KOPT-K1 (cell line): ENCODE results near the gene NPIPB2.
"Not testable (repeated sequence)": the region's sequence is repeated elsewhere in the genome, so short reads cannot be mapped to it uniquely, and the experiment has no call there.

Experiments
- H3K27ac ChIP-seq: fragments of 200-600 bp; sonication (generic); 2 replicates; pipeline ENCODE4 v1.5.1; 2016; ENCODE audit warnings: antibody characterized with exemption, mild to moderate bottlenecking, low read depth, low read length; ENCODE audit not compliant: poor library complexity, severe bottlenecking
- H3K36me3 ChIP-seq: fragments of 200-600 bp; sonication (generic); 2 replicates; pipeline ENCODE4 v1.5.1; 2017; ENCODE audit warnings: antibody characterized with exemption, mild to moderate bottlenecking, low read length, moderate library complexity; ENCODE audit not compliant: insufficient read depth
- H3K9me3 ChIP-seq: fragments of 200-600 bp; sonication (generic); 2 replicates; pipeline ENCODE4 v1.5.1; 2017; ENCODE audit warnings: antibody characterized with exemption, low read length, mild to moderate bottlenecking; ENCODE audit not compliant: insufficient read depth, poor library complexity, severe bottlenecking

Gene NPIPB2

DNA sequence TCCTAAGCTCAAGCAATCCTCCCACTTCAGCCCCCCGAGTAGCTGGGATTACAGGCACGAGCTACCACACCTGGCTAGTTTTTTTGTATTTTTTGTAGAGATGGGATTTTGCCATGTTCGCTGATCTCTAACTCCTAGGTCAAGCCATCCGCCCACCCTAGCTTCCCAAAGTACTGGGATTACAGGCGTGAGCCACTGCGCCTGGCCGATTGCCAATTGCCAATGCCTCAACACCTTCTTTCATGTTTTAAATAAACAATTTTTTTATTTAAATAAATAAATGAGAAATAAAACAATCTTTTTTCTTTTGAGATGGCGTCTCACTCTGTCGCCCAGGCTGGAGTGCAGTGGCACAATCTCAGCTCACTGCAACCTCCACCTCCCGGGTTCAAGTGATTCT is 17.8 kb downstream of the NPIPB2 start:
- not testable (repeated sequence) for H3K36me3 ChIP-seq, H3K9me3 ChIP-seq, H3K27ac ChIP-seq

DNA sequence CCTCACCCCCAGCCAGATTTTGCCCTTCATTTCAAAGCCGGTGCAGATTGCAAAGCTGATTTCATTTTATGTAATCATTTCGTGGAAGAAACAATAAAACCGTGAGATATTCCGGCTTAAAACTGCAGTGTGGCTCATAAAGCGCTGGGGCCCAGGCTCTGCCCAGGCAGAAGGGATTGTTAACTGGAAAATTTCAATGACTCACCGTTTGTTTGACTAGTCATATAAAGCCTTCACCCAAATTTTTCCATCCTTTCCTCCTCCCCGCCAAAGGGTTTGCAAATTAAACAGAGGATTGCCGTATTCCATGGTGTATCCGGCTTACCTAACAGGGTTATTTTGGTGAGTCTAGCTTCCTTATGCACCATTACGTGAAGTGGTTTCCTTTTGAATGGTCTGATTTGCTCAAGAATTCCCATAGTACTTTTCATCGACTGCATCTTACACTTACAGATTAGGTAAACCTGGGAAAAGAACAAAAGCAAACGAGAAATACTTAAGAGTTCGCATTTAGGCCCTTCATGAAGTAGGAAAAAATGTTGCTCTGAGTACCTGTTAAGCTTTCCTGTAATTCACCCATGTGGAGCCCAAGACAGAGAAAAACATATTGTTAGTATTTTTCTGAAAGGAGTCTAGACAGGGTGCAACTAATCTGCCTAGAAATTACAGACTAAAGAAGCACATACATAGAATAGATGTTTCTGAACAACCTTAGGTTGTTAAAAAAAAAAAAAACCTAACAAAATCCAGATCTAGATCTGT is 25.1 kb downstream of the NPIPB2 start:
- peak overlapping the region; percentile 52 for H3K27ac ChIP-seq
- H3K36me3 ChIP-seq, result peaks cover 17% of the 10 kb centered on the region
- no peaks in the 10 kb centered on the region for H3K9me3 ChIP-seq

DNA sequence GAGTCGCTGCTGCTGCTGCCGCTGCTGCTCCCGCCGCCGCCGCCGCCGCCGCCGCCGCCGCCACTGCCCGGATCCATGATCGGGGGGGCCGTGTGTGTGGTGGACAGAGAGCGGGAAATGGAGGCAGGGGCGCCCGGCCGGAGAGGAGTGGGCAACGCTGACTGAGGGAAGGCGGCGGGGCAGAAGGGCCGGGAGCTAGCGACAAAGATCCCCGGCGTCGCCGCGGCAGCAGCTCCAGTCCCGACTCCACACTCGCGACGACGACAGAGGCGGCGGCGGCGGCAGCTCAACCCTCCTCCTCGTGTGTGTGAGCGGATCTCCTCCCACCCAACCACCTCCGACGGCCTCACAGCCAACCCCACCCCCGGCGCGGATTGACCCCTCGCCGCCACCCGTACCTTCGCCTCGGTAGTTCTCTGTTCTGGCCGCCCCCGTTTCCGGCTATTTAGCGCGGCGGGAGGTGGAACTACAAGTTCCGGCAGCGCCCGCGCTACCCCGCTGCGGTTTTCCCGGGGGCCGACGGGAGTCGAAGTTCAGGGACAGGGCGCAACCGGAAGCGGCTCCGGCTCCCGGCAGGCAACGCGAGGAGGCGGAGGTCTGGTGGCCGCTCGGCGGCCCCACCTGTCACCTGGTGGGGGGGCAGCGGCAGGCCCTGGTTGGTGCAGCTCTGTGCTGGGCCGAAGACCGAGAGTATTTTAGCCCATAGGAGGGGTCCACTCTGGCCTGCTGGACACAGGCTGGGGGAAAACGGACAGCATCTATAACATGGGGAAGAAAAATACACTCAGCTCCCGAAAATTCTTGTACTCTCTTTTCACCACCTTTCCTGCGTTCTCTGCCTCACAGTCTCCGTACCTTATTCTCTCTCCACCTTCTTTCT is 26.0 kb downstream of the NPIPB2 start, which contains the start of gene GSPT1:
Gene GSPT1 (minus strand): TSS at position 313 of the 880 bp plus-strand sequence. CDS start 236 bp downstream, at position 77.
- H3K27ac ChIP-seq, result peak within 1 kb of the TSS; percentile 91
- H3K36me3 ChIP-seq, result peaks cover 17% of the 10 kb centered on the region
- H3K9me3 ChIP-seq, result no peaks in the 10 kb centered on the region

DNA sequence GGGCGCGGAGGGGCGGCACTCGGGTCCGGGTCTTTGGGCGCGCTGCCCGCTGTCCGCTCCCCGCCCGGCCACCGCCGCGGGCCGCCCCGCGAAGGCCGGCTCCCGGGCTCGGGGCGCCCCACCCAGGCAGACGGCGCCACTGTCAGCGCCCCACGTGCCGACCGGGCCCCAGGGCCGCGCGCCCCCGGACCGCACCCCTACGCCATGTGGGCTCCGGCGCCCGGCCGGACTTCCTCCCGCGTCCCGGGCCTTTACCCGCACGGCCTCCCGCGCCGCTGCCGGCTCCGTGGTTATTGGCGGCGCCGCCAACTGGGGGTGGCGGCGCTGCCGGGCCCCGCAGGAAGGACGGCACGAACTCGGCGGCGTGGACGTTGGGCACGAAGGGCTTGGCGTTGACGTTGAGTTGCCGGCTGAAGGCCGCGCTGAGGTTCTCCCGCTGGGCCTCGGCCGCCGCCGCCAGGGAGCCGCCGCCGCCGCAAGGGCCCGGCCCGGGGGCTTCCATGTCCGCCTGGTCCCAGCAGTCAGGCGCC is 26.7 kb downstream of the NPIPB2 start:
- Histone ChIP-seq H3K9me3 (no peaks in the 10 kb centered on the region), H3K36me3 (peaks cover 23% of the 10 kb centered on the region), H3K27ac (peak overlapping the region; percentile 91)

DNA sequence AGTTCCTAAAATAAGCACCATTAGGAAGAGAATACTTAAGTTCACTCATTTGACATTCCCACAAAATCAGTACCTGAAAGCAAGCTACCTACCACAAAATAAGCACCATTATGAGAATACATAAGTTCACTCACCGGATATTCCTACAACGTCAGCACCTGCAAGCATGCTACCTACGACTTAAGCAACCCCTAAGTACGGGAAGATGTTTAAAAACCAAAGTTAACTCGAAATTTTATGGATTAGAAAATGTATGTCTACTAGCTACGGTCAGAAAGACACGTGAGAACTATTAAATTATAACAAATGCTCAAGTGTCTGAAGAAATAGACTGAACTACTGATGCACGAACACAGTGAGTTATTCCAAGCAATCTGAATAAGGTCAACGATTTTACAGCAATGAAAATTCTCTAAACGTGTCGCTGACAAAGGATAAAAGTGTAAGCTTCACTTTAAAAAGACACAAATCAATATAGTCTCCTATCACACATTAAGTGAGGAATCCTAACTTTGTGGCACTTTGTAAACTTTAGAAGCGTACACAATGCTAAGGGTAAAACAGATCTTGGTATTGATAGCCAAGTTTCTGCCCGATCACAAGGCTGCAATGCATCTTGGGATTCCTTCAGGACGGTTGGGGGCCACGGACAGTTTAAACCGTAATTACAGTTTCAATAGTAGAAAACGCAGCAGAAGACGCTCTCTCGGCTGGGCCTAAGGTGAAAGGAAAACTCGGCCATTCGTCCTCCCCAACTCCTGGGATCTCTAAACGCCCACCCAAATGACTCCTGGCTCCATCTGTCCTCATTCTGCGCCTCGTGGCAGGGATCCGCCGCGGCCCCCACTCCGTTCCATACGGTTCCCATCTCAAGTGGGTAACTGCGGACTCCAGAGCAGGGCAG is 27.4 kb downstream of the NPIPB2 start:
- peak overlapping the region; percentile 91 for H3K27ac ChIP-seq
- peaks cover 30% of the 10 kb centered on the region for H3K36me3 ChIP-seq
- no peaks in the 10 kb centered on the region for H3K9me3 ChIP-seq

DNA sequence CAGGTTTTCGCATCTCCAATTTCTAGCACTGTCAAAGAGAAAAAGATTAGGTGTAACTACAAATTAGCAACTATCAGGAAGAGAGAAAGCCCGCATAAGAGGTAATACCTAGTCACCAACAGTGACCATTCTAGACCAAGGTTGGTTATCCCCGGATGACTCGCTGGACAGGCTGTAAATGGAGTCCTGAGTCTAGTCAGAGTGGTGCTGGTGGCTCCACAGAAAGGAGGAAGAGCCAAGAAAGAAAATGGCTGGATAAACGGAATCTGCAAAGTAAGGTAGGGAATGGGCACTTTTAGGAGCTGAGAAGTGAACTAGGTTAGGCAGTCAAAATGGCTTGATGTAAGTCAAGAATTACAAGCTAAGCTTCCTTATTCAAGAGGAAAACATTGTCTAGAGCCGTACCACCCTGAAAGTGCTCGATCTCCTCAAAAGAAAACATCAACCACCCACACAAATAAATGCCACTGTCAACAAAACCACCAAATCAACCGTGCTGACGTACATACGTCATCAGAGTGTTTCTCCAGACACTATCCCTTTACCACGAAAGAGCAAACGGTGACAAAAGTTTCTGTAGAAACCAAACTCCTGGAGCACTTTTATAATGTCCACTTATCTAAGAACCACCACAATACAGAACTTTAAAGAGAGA is 28.3 kb downstream of the NPIPB2 start:
- Histone ChIP-seq H3K36me3 (peaks cover 38% of the 10 kb centered on the region), H3K9me3 (no peaks in the 10 kb centered on the region), H3K27ac (peak overlapping the region; percentile 91)

DNA sequence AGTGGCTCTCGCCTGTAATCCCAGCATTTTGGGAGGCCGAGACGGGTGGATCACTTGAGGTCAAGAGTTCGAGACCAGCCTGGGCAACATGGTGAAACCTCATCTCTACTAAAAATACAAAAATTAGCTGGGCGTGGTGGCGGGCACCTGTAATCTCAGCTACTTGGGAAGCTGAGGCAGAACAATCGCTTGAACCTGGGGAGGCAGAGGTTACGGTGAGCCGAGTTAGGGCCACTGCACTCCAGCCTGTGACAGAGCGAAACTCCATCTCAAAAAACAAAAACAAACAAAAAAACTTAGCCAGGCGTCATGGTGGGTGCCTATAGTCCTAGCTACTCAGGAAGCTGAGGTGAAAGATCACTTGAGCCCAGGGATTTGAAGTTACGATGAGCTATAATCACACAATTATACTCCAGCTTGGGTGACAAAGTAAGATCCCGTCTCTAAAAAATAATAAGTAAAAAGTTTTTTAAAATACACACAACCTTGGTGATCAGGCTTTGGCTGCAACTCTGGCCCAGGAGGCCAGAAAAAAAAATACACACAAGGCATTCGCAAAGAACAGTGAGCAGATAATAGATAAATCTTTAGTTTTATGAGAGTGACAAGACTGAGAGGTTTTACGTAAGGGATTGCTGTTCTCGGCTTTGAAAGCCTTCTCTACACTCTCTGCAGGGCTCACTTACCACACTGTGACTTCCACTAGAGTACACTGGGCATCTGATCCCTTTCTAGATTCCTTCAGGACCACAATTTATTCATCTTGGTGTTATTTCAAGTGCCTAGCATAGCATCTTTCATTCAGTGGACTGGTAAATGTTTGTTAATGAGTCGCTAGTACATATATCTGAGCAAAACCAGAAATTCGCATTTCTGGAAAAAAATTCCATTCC is 31.9 kb downstream of the NPIPB2 start:
- Histone ChIP-seq H3K36me3 (peaks cover 72% of the 10 kb centered on the region), H3K9me3 (no peaks in the 10 kb centered on the region), H3K27ac (no peak overlapping the region)

DNA sequence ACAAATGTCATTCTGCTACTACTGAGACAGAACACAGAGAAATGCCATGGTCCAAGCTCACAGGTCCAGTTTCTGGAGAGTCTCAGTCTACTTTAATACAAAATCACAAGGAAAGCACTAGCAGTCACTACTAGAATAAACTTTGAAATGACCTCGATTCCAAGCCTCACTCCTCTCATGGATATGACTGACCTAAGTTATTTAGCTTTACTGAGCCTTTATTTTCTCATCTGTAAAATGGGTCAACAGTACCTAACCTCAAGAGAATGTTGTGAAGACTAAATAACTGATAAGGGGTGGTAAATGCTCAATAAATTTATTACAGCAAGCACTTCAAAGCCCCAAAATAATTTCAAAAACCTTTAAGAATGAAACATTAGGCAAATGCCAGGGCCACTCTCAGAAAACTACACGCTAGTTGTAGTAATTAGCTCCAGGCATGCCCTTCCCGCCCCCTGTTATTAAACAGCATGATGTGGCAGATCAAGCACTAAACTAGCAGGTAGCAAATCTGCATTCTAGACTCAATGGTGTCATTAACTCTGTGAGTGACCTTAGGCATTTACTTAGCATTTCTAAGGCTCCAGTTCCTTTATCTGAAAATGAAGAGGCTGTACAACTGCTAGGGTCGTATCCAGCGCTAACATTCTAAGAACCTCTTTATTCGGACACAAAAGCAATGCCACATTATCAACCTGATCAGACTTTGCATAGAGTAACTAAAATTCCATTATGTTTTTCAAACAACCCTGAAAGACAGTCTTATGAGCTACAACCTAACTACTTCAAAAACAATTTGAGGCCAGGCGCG is 34.5 kb downstream of the NPIPB2 start:
- Histone ChIP-seq H3K27ac (no peak overlapping the region), H3K9me3 (no peaks in the 10 kb centered on the region), H3K36me3 (peaks cover 84% of the 10 kb centered on the region)

DNA sequence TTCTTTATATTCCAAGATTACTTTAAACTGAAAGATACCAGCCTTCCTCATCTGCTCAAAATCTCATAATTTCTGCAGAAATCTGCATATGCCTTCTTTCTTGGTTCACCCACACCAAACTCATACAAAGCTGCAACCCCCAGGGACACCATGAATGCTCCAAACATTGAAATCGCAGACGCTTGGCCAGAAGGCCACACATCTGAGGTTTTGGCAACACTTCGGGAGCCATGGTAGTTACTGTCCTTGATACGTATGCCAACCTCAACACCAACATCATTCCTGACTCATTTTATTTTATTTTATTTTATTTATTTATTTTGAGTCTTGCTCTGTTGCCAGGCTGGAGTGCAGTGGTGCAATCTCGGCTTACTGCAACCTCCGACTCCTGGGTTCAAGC is 37.9 kb downstream of the NPIPB2 start:
- no peaks in the 10 kb centered on the region for H3K9me3 ChIP-seq
- H3K27ac ChIP-seq, result no peak overlapping the region
- peaks cover 80% of the 10 kb centered on the region for H3K36me3 ChIP-seq

DNA sequence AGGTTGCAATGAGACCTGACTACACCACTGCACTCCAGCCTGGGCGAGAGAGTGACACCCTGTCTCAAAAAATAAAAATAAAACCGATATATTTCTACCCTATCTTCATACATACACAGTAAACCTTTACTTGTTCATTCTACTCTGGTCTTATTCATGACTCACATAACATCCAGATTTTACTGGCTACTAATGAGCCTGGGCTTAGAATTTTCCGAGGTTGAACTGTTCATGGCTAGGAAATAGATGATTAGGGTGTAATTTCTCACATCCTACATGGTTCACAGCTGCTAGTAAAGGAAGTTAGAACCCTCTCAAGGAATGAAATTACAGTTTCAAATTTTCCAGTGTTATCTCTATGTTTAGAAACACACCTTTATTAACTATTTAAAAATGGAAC is 40.8 kb downstream of the NPIPB2 start:
- no peak overlapping the region for H3K27ac ChIP-seq
- H3K36me3 ChIP-seq, result peaks cover 82% of the 10 kb centered on the region
- H3K9me3 ChIP-seq, result no peaks in the 10 kb centered on the region

DNA sequence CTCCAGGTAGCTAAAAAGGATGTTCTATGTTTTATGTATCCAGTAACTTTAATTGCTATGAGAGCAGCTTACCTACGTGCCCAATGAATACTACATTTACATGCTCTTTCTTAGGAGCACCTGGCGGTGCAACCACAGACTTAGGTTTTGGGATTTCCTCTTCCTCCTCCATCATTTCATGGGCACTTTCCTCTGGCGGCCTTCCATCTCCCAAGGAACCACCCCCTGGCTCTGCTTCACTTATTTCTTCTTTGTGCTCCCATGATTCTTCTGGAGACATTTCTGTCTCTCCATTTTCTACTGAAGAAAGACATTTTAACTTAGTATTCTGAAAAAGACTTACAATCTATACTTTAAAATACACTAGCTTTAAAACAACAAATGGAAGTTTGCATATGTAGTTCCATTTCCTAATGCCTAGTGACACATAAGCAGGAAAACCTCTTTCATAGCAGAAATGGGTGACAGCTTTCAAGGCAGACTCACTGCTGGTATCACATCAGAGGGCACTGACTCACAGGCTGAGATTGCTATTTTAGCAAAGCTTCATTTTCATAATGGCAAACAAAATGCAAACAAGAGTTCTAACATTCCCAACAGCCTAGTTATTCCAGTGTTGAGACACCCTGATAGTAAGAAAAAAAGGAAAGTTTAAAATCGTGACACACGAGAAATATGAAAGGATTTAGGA is 45.2 kb downstream of the NPIPB2 start:
- Histone ChIP-seq H3K36me3 (peaks cover 86% of the 10 kb centered on the region), H3K27ac (no peak overlapping the region), H3K9me3 (no peaks in the 10 kb centered on the region)

DNA sequence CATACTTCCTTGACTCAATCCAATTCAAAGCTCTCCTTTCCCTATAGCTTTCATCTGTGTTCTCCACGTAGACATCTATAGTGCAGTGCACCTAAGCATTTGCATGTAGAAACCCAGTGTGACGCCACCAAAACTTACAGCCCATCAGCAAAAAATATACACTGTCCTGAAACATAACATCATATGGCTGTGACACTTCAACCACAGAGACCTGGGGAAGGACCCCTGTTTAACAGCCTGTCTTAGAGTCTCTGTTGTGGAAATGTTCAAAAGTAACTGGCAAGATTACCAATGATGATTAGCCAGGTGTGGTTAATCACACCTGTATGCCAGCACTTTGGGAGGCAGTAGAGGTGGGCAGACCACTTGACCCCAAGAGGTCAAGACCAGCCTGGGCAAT is 48.3 kb downstream of the NPIPB2 start:
- H3K36me3 ChIP-seq, result peaks cover 91% of the 10 kb centered on the region

More for the DNA sequence above, 48.3 kb downstream of the NPIPB2 start:
- H3K27ac ChIP-seq, result no peak overlapping the region
- no peaks in the 10 kb centered on the region for H3K9me3 ChIP-seq
